ENCODE results near the gene FRMPD1.

- TF ChIP-seq CTCF (IDR thresholded peaks at IDR 0.05), result no peak
- no peak for TF ChIP-seq POLR2A (IDR thresholded peaks at IDR 0.05)
Measured at GRCh38 chr9:37792122-37792521, 141.4 kb downstream of the FRMPD1 start.
